H1 (cell line): Measurements from ENCODE around the gene AHRR. TPM values are rescaled to one million over a fixed set of nuclear protein-coding genes. Genes with fewer than 3 reads are reported as not detected.

Experiments used
- CTCF ChIA-PET: fragments of 300-600 bp; sonication (Branson Sonifier 250); formaldehyde crosslinking; loops from one replicate; lab custom pipeline; 2021; ENCODE audit not compliant: partially characterized antibody; lab: Charles Lee
- POLR2A ChIA-PET: fragments of 300-600 bp; sonication (Branson Sonifier 250); formaldehyde crosslinking; loops from one replicate; lab custom pipeline; 2021; ENCODE audit warnings: inconsistent platforms; ENCODE audit not compliant: partially characterized antibody; lab: Charles Lee
- DNase-seq, 2 experiments: peaks; one replicate each; pipeline versions ENCODE4 v3.0.0 to v3.0.0-alpha.2; 2010 to 2022; ENCODE audit warnings: low spot score in 2 of 2, low read depth in 1 of 2, mixed read lengths in 1 of 2
- FAIRE-seq: peaks from 2 replicates; lab custom pipeline; 2011; peaks lifted over from hg19 to GRCh38; lab: Jason Lieb, UNC
- H2AFZ ChIP-seq: 2 replicates; pipeline ENCODE4 v1.8.1; 2012; ENCODE audit warnings: low read length, inconsistent platforms
- H2AK5ac ChIP-seq: 2 replicates; pipeline ENCODE4 v1.6.1; 2013; ENCODE audit warnings: low read depth, low read length
- H2BK120ac ChIP-seq: replicated peaks from 2 replicates; pipeline ENCODE3; 2013; ENCODE audit warnings: low read depth, low read length, inconsistent platforms
- H2BK12ac ChIP-seq: 2 replicates; pipeline ENCODE4 v1.6.1; 2013; ENCODE audit warnings: low read depth, low read length
- H2BK15ac ChIP-seq: 2 replicates; pipeline ENCODE4 v1.6.1; 2013; ENCODE audit warnings: low read length
- H2BK20ac ChIP-seq: 2 replicates; pipeline ENCODE4 v1.6.1; 2013; ENCODE audit warnings: low read length
- H2BK5ac ChIP-seq: 2 replicates; pipeline ENCODE4 v1.6.1; 2013; ENCODE audit warnings: low read depth, low read length
- H3K14ac ChIP-seq: 2 replicates; pipeline ENCODE4 v1.6.1; 2013; ENCODE audit warnings: inconsistent platforms; ENCODE audit not compliant: insufficient read length
- H3K18ac ChIP-seq: 2 replicates; pipeline ENCODE4 v1.6.1; 2013; ENCODE audit warnings: low read length; ENCODE audit errors: extremely low read depth
- H3K23ac ChIP-seq: 2 replicates; pipeline ENCODE4 v1.6.1; 2013; ENCODE audit warnings: inconsistent platforms; ENCODE audit not compliant: insufficient read length
- H3K23me2 ChIP-seq: 2 replicates; pipeline ENCODE4 v1.6.1; 2013; ENCODE audit warnings: low read depth, low read length
- H3K27ac ChIP-seq: 2 replicates; pipeline ENCODE4 v1.6.1; 2011; ENCODE audit warnings: low read depth, low read length, inconsistent platforms
- H3K27me3 ChIP-seq, 4 experiments: replicated peaks in 1 of 4; 1 replicate in 1 of 4; 2 replicates in 3 of 4; pipeline versions ENCODE4 v1.6.1 to v1.8.1; 2011 to 2013; ENCODE audit warnings: low read length in 3 of 4, mild to moderate bottlenecking in 3 of 4, inconsistent platforms in 2 of 4, mixed read lengths in 2 of 4, moderate library complexity in 1 of 4; ENCODE audit not compliant: control insufficient read depth in 3 of 4, insufficient read depth in 3 of 4; ENCODE audit errors: extremely low read depth in 1 of 4
- H3K36me3 ChIP-seq, 4 experiments: 2 replicates each; pipeline versions ENCODE4 v1.6.1 to v1.8.1; 2011 to 2013; ENCODE audit warnings: mild to moderate bottlenecking in 4 of 4, low read length in 3 of 4, moderate library complexity in 2 of 4, control low read depth in 1 of 4, inconsistent platforms in 1 of 4; ENCODE audit not compliant: insufficient read depth in 4 of 4, control insufficient read depth in 2 of 4
- H3K4ac ChIP-seq: replicated peaks from 2 replicates; pipeline ENCODE3; 2013; ENCODE audit warnings: low read length, low read depth, mixed read lengths, inconsistent platforms; ENCODE audit not compliant: insufficient read length
- H3K4me1 ChIP-seq, 4 experiments: replicated peaks in 1 of 4; 1 replicate in 1 of 4; 2 replicates in 3 of 4; pipeline versions ENCODE4 v1.6.1 to v1.8.1; 2011 to 2013; ENCODE audit warnings: low read length in 3 of 4, inconsistent platforms in 2 of 4, mixed read lengths in 1 of 4; ENCODE audit not compliant: insufficient read depth in 4 of 4, control insufficient read depth in 3 of 4
- H3K4me2 ChIP-seq, 2 experiments: 2 replicates each; pipeline versions ENCODE4 v1.6.1 to v1.8.1; 2011 to 2013; ENCODE audit warnings: low read depth in 2 of 2, low read length in 2 of 2, control low read depth in 1 of 2, inconsistent platforms in 1 of 2, mild to moderate bottlenecking in 1 of 2; ENCODE audit not compliant: insufficient read depth in 1 of 2
- H3K4me3 ChIP-seq, 4 experiments: fragments of 200-600, 300-600 bp in 1 of 4; sonication (generic), shearing (Covaris generic), sonication (Bioruptor Twin) in 1 of 4; 2 replicates each; pipeline versions ENCODE4 v1.5.1 to v1.8.1; 2011 to 2016; ENCODE audit warnings: low read length in 4 of 4, low read depth in 3 of 4, control low read depth in 2 of 4, inconsistent platforms in 2 of 4, mild to moderate bottlenecking in 2 of 4, mixed read lengths in 1 of 4, moderate library complexity in 1 of 4; ENCODE audit not compliant: insufficient read depth in 2 of 4; ENCODE audit errors: extremely low read depth in 1 of 4
- H3K56ac ChIP-seq: replicated peaks from 2 replicates; pipeline ENCODE3; 2013; ENCODE audit warnings: low read depth, mild to moderate bottlenecking, mixed read lengths, low read length, inconsistent platforms; ENCODE audit not compliant: insufficient read length
- H3K79me1 ChIP-seq: 2 replicates; pipeline ENCODE4 v1.6.1; 2013; ENCODE audit warnings: low read depth, low read length, control low read depth
- H3K79me2 ChIP-seq, 2 experiments: 2 replicates each; pipeline versions ENCODE4 v1.6.1 to v1.8.1; 2012 to 2013; ENCODE audit warnings: low read length in 2 of 2, mild to moderate bottlenecking in 2 of 2, inconsistent platforms in 1 of 2; ENCODE audit not compliant: insufficient read depth in 2 of 2, control insufficient read depth in 1 of 2
- H3K9ac ChIP-seq, 4 experiments: replicated peaks in 1 of 4; 1 replicate in 1 of 4; 2 replicates in 3 of 4; pipeline versions ENCODE4 v1.6.1 to v1.8.1; 2011 to 2013; ENCODE audit warnings: low read depth in 3 of 4, low read length in 3 of 4, control low read depth in 2 of 4, mild to moderate bottlenecking in 2 of 4, moderate library complexity in 2 of 4, inconsistent platforms in 1 of 4; ENCODE audit errors: extremely low read depth in 1 of 4
- H3K9me3 ChIP-seq, 2 experiments: 2 replicates each; pipeline versions ENCODE4 v1.6.1 to v1.8.1; 2012 to 2013; ENCODE audit warnings: mild to moderate bottlenecking in 2 of 2, moderate library complexity in 2 of 2, control low read depth in 1 of 2, inconsistent platforms in 1 of 2, low read depth in 1 of 2, low read length in 1 of 2, mixed read lengths in 1 of 2; ENCODE audit not compliant: insufficient read depth in 2 of 2
- H4K20me1 ChIP-seq, 2 experiments: replicated peaks in 1 of 2; 2 replicates each; pipeline versions ENCODE3 to v1.8.1; 2011 to 2013; ENCODE audit warnings: inconsistent platforms in 2 of 2, low read length in 2 of 2, mild to moderate bottlenecking in 1 of 2; ENCODE audit not compliant: insufficient read depth in 2 of 2, control insufficient read depth in 1 of 2
- H4K5ac ChIP-seq: 2 replicates; pipeline ENCODE4 v1.6.1; 2013; ENCODE audit warnings: low read length, low read depth, mixed read lengths, inconsistent platforms; ENCODE audit not compliant: insufficient read length
- H4K8ac ChIP-seq: 2 replicates; pipeline ENCODE4 v1.8.0; 2013; ENCODE audit warnings: mild to moderate bottlenecking, moderate library complexity, low read length, inconsistent platforms; ENCODE audit not compliant: insufficient read depth; ENCODE audit errors: extremely low read depth
- H4K91ac ChIP-seq: replicated peaks from 2 replicates; pipeline ENCODE3; 2013; ENCODE audit warnings: low read length, mixed read lengths, inconsistent platforms; ENCODE audit not compliant: insufficient read length
- CTCF ChIP-seq, 3 experiments: IDR thresholded peaks; 1 replicate in 2 of 3; 2 replicates in 1 of 3; pipeline versions ENCODE4 v1.5.1 to v1.6.1; 2011; ENCODE audit warnings: low read length in 3 of 3, mild to moderate bottlenecking in 3 of 3, inconsistent platforms in 2 of 3, low read depth in 1 of 3, moderate library complexity in 1 of 3; ENCODE audit not compliant: insufficient read depth in 1 of 3; ENCODE audit errors: control extremely low read depth in 1 of 3
- EP300 ChIP-seq, 2 experiments: IDR thresholded peaks; 1 replicate in 1 of 2; 2 replicates in 1 of 2; pipeline ENCODE4 v1.6.1; 2011 to 2012; ENCODE audit warnings: low read depth in 2 of 2, low read length in 2 of 2, mild to moderate bottlenecking in 2 of 2, borderline replicate concordance in 1 of 2, inconsistent platforms in 1 of 2, moderate library complexity in 1 of 2
- EZH2 ChIP-seq: fragments of 200-600 bp; sonication (generic); IDR thresholded peaks from 2 replicates; pipeline ENCODE4 v1.7.1; 2012; ENCODE audit warnings: low read depth, mild to moderate bottlenecking, moderate library complexity, low read length, inconsistent platforms; ENCODE audit not compliant: severe bottlenecking
- KDM4A ChIP-seq: IDR thresholded peaks from one replicate; pipeline ENCODE4 v1.7.1; 2012; ENCODE audit warnings: low read depth, mild to moderate bottlenecking, moderate library complexity, low read length, inconsistent platforms; ENCODE audit not compliant: severe bottlenecking
- MAX ChIP-seq: IDR thresholded peaks from 2 replicates; pipeline ENCODE4 v1.6.1; 2012; ENCODE audit warnings: inconsistent platforms
- NANOG ChIP-seq: IDR thresholded peaks from 2 replicates; pipeline ENCODE4 v1.6.1; 2011; ENCODE audit warnings: low read length, low read depth, mild to moderate bottlenecking, inconsistent platforms; ENCODE audit not compliant: insufficient read depth, poor library complexity, severe bottlenecking
- RXRA ChIP-seq: IDR thresholded peaks from 2 replicates; pipeline ENCODE4 v1.6.1; 2011; ENCODE audit warnings: low read depth, mild to moderate bottlenecking, low read length, moderate library complexity; ENCODE audit not compliant: insufficient read depth
- TAF1 ChIP-seq: IDR thresholded peaks from 2 replicates; pipeline ENCODE4 v1.6.1; 2011; ENCODE audit warnings: mild to moderate bottlenecking, low read depth, low read length
- WGBS, 2 experiments: shearing (Covaris generic) in 1 of 2; methylation state at CpG; one replicate each; pipeline versions ENCODE4 v1.1.6 to v1.1.7; 2013 to 2015; ENCODE audit warnings: low lambda C conversion rate in 2 of 2, mixed read lengths in 2 of 2, inconsistent platforms in 1 of 2, low coverage in 1 of 2, missing lambda C conversion rate in 1 of 2; ENCODE audit not compliant: insufficient replicate concordance in 2 of 2, insufficient coverage in 1 of 2, insufficient read length in 1 of 2; ENCODE audit errors: extremely low coverage in 1 of 2, missing lambda C conversion rate in 1 of 2; 5-methylcytosine and 5-hydroxymethylcytosine counted together
- polyA plus RNA-seq, 7 experiments: library from polyadenylated mRNA; depleted of rRNA in 3 of 7; stranded (reverse) in 5 of 7; unstranded in 2 of 7; fragments of >200 nt in 5 of 7; fragments of 200-250 nt in 2 of 7; gene quantifications; 1 replicate in 5 of 7; 2 replicates in 1 of 7; 4 replicates in 1 of 7; pipeline versions ENCODE4 v1.2.1 to v1.2.3, GENCODE V29; 2011 to 2013; ENCODE audit warnings: missing spikeins in 2 of 7, mixed read lengths in 2 of 7
- total RNA-seq: library from RNA; stranded (reverse); fragmentation: NEBNext Ultra II Directional; extraction: Animal tissue kit (Norgen Biotek cat#: 25700); gene quantifications from 2 replicates; pipeline ENCODE4 v1.2.1, GENCODE V29; 2021

Gene AHRR
- total and polyA plus RNA-seq, 2 of the 8 experiments (the other 6 are each of a cell fraction or from before 2014, with no cell fraction given), result 0.41 to 0.80 TPM

DNA sequence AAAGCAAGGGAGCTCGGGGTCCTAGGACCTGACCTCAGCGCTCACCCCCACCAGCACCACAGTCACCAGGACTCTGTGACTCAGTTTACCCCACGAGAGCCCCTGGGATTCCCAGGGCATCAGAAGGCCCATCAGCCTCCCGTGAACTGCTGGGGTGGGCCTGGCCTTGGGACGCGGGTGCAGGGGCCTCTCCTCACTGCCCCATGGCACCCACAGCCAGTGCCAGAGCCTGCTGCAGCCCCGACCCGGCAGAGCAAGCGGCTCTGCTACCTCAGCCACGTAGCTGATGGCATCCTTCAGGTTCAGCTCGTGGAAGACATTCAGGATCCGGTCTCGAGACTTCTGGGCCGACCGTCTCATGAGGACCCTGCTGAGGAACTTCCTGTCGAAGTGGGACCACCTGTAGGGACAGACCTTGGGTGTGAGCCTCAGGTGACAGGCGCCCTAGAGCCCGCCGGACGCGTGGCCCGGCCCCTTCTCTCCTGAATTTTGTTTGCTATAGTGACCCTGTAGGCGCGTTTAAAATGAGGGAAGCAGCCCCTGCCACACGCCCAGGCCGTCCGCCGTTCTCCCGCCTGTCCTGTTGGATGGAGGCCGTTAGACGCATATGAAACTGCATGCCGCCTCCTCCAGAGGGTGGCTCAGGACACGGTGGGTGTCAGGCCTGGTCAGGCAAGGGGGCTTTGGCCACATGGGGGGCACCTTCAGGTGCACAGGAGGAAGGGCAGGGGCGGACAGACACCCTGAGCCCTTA is 158.2 kb downstream of the AHRR start:
- POLR2A ChIA-PET, result interaction anchor here (0.6 to 1.4 kb wide), 2 partner anchors 191 to 331 kb away, joined by 3 read pairs; no protein-coding TSS in a partner anchor
- Histone ChIP-seq H3K4me1 (peaks cover 0 to 6% (median 4%) of the 10 kb centered on the region in 4 experiments; a peak in 3 of 7 replicates), H3K79me2 (no peaks in the 10 kb centered on the region), H3K27me3 (peaks cover 12 to 22% (median 21%) of the 10 kb centered on the region in 4 experiments), H3K23ac (no peak overlapping the region), H3K23me2 (peaks cover 5% of the 10 kb centered on the region; the same call in 1 of the 2 replicates), H3K4me2 (no peak overlapping the region), H3K4me3 (no peak overlapping the region), H4K5ac (no peak overlapping the region), H3K9ac (no peak overlapping the region), H2BK120ac (no peak overlapping the region), H3K9me3 (no peaks in the 10 kb centered on the region), H3K79me1 (no peaks in the 10 kb centered on the region), H2AFZ (no peak overlapping the region), H4K20me1 (peaks cover 4 to 14% of the 10 kb centered on the region in 2 experiments), H3K27ac (no peak overlapping the region), H3K56ac (no peak overlapping the region), H3K18ac (no peak overlapping the region), H4K8ac (no peak overlapping the region), H4K91ac (no peak overlapping the region), H2BK12ac (no peak overlapping the region), H2BK5ac (no peak overlapping the region), H3K36me3 (no peaks in the 10 kb centered on the region), H2BK20ac (no peak overlapping the region), H2BK15ac (no peak overlapping the region), H3K14ac (no peak overlapping the region), H3K4ac (no peak overlapping the region), H2AK5ac (no peak overlapping the region)
- FAIRE-seq (no peak), DNase-seq (no peak)
- CTCF ChIA-PET, result interaction anchor here (0.7 to 1.2 kb wide), 2 partner anchors 10 to 11 kb away, joined by 3 read pairs; no protein-coding TSS in a partner anchor
- 90% methylated on average over 32 of the region's 34 CpGs; no CpG with 5 or more reads in 1 of the 2 experiments for WGBS, 2 experiments
- TF ChIP-seq RXRA (no peak), MAX (no peak), TAF1 (no peak), NANOG (no peak), EZH2 (no peak), CTCF (IDR thresholded peaks at IDR 0.05; ENCODE audit: control extremely low read depth in 1 of 3, insufficient read depth in 1 of 3, low read depth in 1 of 3, low read length in 3 of 3) (no peak), KDM4A (no peak), EP300 (IDR thresholded peaks at IDR 0.05; ENCODE audit: borderline replicate concordance in 1 of 2, low read depth in 2 of 2, low read length in 2 of 2) (no peak)
